Putamen (tissue), 1 donor: Measurements from ENCODE around the gene NPAS3.
A peak's percentile ranks its signal among the peaks of the same experiment; 100 is the strongest.

ENCODE experiments used
- DNase-seq: peaks from one replicate; pipeline ENCODE4 v3.0.0-alpha.2; 2016; ENCODE audit warnings: low spot score

Gene NPAS3

GRCh38 chr14:32940711-32941667 is 2.3 kb downstream of the NPAS3 start:
- DNase-seq = no peak

DNA sequence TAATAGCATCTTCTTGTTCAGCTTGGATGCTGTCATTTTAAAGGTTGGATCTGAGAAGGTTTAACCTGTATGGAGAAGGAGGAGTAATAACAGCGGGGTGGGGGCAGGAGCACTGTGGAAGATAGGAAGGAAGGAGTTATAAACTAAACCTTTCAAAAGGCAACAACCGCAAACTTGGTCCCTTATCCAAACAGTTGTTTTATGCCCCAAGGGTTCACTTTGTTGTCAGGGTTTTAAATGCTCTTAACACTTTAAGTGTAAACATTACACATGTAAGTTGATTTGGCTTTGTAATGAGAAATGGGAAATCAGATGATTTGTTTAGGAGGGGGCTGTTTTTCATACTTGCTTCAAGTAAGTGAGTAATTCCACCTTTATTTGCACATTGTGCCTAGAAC is 3.0 kb downstream of the NPAS3 start:
- no peak for DNase-seq

DNA sequence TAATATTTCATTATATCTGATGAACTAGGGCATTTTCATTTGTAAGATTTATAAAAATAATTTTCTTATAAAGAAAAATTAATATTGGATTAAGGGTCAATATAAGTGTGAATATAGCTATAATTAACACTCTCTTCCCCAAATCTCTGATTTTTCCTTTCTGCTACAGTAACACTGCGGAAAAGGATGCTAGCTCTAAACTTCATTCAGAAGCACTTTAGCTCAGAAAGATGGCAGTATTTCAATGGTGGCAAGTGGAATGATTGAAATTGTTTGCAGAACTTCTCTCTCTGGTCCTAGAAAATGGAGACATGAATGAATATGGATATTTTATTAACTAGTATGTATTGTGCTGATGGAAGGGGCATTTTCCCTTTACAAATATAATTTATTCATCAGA is 8.4 kb downstream of the NPAS3 start:
- DNase-seq = no peak

DNA sequence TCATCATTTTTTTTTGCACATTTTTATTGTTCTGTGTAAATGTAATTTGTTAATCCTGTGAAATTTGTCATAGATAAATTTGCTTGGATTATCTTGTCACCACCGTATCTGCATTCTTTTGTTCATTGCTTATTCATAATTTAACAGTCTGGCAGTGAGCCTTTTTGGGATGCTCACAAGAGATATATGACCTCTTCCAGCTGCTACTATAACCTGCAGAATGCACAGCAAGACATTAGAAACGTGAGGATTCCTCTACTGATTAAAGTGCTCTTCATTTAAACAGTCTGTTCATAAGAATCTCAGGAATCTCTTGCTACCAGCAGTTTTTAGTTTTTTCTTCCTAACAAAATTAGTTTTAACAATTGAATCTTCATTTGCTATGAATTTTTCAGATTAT is 9.1 kb downstream of the NPAS3 start:
- DNase-seq = no peak

DNA sequence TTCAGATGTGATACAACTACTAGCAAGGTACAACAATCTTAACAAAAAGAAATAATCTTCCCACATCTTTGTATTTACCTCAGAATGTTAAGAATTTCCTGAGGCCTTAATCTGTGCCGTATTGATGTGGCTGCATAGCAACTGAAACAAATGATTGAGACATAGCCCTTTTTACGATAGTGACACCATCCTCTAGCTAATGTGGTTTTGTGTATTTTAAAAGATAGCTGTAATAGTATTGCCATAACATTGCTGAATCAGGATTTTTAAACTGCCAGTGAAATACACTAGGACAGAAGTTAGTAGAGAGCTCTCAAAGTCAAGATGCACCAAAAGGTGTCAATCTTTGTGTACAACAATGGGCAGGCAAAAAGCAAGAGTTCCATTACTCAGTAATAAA is 11.9 kb downstream of the NPAS3 start:
- no peak for DNase-seq

DNA sequence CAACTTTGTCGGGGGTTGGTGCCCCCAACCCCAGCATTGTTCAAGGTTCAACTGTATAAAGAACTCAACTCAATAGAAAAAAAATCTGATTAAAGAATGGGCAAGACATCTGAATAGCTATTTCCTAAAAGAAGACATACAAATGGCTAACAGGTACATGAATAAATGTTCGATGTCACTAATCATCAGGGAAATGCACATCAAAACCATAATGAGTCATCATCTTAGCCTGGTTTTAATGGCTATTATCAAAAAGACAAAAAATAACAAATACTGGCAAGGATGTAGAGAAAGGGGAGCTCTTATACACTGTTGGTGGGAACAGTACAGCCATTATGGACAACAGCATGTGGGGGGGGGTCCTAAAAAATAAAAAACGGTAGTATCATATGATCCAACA is 28.7 kb downstream of the NPAS3 start:
- no peak for DNase-seq

GRCh38 chr14:32968972-32969544 is 30.4 kb downstream of the NPAS3 start:
- DNase-seq = no peak

DNA sequence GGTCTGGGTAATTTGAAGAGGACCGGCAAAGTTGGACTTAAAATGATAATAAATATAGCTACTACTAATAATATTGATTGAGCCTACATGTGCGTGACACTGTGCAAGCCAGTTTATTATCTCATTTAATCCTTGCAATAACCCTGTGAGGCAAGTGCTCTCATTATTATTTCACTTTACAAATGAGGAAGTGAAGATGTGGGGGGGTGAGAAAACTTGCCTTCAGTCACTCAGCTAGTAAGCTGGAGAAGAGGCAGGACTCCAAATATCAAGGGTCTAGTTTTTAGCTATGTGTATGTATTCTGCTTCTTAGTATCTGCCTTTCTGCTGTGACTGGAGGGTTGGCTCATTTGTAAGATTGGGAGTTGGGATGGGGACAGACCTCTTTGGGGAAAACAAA is 39.2 kb downstream of the NPAS3 start:
- no peak for DNase-seq

DNA sequence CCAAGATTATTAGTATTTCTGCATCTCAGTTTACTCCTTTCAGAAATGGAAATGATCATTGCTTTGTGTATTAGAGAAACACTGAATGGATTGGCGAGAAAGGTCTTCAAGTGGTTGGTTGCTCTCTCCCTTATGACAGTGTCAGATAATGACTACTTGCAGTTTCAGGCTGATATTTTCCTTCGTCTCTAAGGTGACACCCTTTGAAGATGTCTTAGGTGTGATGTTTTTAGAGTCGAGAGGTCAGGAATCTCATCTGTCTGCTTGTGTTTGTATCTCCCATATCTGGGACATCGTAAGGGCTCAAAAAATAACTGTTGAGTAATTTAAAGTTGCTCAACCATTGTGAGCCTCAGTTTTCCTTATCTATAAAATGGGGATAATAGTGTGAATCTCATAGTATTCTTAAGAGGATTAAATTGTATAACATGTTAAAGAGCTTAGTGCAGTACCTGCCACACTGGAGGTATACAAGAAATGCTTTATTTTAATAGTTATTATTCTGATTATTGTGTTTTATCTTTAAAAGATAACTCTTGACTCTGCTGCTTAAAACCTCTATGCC is 40.1 kb downstream of the NPAS3 start:
- DNase-seq = no peak

- no peak for DNase-seq
Observed at GRCh38 chr14:32980178-32980901, 41.7 kb downstream of the NPAS3 start.

DNA sequence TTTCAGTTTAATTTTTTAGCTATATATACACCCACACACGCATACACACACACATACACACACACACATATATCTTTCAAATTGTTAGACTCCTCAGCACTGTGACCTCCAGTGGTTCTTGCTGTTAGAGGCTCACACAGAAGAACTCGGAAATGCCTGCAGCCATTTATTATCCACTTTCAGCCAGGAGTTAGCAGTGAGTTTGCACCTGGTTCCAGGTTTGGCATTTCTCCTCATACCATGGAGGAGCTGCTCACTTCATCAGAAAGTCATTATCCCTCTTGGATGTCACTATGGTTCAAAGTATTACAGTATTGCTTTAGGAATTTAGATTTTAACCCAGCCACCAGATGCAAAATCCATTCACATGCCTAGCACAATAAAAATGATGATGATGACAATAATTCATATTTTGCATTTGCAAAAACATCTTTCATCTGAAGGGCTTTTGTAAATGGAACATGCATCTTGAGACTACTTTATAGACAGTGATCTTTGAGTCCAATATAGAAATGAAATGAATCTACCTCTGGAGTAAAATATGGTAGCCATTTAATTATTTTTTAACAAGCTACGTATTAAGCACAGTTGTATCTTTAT is 42.3 kb downstream of the NPAS3 start:
- DNase-seq = no peak

DNA sequence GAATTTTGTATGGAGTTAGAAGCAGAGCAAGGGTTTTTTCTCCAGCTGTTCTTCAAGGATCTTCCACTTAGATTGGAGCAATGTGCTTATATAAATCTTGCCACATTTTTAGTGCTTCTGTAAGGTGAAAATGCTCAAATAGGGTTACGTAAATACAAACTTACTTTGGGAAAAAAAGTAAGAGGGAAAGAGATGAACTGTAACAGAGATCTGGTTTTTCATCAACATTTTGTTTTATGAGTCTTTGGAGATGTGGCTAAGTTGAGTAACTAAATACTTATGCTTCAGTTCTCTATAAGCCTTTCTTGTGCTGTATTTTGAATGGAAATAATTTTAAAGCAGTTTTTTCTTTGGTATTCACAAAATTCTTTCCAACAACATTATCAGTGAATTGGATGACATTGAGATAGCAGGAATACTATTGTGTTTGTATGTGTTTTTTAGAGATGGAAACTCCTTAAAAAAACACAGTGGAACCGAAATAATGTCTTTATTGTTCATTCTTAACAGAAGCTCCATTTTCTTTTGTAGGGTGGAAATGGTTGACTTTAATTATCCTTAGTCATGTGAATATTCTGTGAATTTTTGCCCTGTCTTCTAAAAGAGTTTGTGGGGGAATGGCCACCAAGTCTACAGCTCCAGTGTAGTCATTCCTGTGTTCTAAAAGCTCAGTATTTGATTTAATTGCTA is 45.7 kb downstream of the NPAS3 start:
- peak; percentile 47 for DNase-seq

DNA sequence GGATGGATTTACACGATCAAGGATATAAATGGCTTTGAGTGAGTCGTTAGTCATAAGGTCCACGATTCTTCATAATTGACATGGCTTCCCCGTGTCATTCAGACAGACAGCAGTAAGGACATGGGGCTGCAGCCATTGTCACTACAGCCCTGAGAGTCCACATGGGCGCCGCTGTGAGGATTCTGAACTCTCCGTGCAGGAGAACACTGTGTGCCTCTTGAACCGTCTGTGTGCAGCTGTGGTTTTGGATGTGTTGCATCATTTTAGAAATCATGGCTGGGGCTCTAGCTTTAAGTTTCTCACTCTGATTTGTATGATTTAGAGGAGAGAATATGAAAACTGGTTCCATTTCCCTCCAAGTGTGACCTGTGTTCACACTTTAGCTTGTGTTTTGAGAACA is 47.2 kb downstream of the NPAS3 start:
- peak; percentile 54 for DNase-seq

DNA sequence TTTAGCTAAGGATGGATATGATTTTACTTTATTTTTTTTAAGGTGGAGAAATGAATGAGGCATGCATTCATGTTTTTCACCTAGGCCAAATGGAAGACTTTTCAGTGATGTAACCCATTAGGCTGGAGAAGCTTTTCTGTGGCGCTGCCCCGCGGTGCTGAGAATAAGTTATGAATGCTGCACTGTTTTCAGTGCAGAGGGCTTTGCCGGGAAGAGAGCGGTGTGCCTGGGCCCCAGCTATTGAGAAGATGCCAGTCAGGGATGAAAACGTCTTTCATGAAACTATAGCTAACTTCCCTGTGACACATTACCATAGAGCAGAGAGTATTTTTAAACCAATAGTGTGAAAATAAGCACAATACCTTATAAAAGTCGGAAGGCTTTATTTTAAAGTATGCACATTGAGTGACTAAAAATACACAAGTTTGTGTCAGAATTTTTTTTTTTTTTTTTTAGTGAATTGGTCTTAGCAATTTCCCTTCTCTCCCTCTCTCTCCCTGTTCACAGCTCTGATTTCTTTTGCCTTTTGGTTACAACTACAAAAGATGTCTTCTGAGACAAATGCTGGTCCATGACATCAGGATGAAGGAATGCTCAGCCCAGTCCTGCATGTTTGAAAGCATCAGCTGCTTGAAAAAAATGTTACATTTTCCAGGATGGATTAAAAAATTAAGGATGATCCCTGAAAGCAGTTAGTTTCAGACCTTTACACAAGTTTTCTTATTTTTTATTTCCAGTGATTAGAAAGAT is 48.3 kb downstream of the NPAS3 start:
- peak; percentile 88 for DNase-seq

DNA sequence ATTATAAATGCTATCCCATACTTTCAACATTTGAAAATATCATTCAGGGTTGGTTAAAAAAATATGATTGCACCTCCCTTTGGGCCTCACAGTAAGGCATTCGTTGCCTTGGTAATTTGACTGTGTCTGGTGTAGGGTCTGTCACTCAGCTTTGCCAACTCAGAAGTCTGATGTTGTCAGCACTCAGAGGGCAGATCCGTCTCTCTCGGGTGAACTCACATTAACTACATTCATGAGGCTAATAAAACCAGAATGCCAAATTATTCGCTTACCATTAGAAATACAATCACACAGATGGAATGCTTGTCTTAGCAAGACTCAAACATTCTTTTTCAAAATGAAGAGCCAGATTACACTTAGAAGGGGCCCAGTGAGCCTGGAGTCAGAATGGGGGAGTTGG is 53.0 kb downstream of the NPAS3 start:
- no peak for DNase-seq

GRCh38 chr14:32993921-32994320 is 55.2 kb downstream of the NPAS3 start:
- no peak for DNase-seq

GRCh38 chr14:32996343-32996742 is 57.7 kb downstream of the NPAS3 start:
- no peak for DNase-seq

GRCh38 chr14:32998433-32998832 is 59.8 kb downstream of the NPAS3 start:
- no peak for DNase-seq

DNA sequence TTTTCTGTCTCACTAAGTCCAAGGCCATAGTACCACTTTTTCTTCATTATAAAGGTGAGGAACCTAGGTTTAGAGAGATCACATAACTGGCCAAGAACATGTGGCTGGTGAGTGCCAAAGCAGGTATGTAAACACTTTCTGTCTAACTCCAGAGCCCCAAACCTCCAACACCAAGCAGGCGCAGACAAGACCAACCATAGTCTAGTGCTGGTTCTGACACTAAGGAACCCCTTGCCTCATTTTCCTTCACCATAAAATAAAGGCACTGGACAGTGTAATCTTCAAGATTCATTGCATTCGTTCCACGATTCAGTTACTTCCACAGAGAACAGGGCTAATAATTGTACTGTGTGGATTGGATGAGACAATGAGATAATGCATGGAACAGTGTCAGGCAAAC is 71.0 kb downstream of the NPAS3 start:
- no peak for DNase-seq

- DNase-seq = no peak
Observed at GRCh38 chr14:33010495-33010894, 71.8 kb downstream of the NPAS3 start.

GRCh38 chr14:33014710-33015109 is 76.0 kb downstream of the NPAS3 start:
- DNase-seq = no peak
